ENCODE measurements around the gene STARD3.

The STARD3 gene

DNA sequence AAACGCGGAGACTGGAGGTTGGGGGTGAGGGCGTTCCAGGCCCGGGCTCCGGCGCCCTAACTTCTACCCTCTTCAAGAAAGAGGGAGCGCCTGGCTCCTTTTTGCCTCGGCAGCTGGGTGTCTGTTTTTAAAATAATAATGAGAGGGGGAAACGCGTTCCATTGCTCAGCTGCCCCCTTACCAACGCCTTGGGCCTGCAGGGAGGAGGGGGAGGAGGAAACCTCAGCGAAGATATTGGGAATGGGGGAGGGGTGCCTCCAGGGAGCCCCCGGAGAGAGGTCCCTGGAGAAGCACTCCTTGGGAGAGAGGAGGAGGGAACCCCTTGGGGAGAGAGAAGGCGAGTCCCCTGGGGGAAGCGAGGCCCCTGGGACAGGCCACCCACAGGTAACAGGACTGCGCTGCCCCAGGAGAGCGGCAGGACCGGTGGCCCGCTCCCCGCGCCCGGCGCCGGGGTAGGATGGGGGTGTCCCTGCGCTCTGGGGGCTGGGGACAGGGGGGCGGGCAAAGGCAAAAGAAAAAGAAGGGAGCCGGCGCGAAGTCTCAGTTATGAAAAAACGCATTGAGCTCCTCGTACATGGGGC, 31.9 kb upstream of the STARD3 start:
- no peak for DNase-seq

DNA sequence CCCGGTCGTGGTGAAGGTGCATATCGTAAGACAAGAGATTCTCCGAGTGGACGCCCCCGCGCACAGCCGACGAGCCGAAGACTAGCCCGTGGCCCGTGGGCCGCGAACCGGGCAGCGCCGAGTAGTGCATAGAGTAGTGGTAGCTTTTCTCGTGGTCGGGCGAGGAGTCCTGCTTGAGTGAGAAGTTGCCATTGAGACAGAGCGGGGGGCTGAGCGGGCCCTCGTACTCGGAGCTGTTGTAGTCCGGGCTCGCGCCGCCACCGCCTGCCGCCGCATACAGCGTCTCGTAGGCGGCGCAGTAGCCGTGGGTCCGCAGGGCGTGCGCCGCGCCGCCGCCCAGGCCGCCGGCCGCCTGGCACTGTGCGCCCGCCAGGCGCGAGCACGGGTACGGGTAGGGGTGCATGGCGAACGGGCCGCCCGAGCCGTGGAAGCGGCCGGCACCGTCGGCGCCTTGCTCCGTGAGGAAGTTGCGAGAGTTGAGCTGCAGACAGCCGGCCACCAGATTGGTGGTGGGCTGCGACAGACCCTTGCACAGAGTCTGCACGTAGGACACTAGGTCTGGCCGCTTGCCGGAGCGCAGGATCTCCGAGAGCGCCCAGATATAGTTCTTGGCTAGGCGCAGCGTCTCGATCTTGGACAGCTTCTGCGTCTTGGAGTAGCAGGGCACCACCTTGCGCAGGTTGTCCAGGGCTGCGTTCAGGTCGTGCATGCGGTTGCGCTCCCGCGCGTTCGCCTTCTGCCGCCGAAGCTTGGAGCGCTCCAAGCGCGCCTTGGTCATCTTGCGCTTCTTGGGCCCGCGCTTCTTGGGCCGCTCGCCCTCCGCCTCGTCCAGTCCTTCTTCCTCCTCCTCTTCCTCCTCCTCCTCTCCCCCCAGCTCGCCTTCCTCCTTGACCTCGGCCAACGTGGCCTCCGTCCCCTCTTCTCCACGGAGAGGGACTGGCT, 31.2 kb upstream of the STARD3 start:
- DNase-seq: peak; percentile 21

DNA sequence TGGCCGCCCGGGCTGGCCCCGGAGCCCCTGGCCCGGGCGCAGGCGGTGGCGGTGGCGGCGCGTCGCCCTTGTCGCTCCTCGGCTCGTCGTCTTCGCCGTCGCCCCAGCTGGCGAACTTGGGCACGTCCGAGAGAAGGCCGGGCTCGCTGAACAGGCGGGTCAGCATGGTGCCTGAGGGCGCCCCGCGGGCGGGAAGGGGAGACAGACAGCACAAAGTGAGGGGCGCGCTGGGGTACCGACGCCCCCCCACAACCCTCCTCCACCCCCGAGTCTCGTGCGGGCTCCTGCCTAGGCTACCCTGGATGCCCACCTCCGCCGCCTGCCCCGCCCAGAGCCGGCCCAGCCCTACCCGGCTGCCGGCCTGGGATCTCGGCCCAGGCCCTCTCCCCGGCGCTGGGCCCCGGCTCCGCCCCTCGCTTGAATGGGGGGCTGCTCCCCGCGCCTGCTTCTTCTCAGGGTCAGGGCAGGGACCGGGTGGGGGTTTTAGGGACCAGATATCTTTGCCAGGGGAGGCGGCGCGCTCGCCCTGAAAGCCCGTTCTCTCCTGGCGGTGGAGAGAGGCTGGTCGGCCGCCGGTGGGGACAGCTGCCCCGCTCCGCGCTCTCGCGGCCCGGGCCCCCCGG, 30.4 kb upstream of the STARD3 start:
- DNase-seq: no peak

DNA sequence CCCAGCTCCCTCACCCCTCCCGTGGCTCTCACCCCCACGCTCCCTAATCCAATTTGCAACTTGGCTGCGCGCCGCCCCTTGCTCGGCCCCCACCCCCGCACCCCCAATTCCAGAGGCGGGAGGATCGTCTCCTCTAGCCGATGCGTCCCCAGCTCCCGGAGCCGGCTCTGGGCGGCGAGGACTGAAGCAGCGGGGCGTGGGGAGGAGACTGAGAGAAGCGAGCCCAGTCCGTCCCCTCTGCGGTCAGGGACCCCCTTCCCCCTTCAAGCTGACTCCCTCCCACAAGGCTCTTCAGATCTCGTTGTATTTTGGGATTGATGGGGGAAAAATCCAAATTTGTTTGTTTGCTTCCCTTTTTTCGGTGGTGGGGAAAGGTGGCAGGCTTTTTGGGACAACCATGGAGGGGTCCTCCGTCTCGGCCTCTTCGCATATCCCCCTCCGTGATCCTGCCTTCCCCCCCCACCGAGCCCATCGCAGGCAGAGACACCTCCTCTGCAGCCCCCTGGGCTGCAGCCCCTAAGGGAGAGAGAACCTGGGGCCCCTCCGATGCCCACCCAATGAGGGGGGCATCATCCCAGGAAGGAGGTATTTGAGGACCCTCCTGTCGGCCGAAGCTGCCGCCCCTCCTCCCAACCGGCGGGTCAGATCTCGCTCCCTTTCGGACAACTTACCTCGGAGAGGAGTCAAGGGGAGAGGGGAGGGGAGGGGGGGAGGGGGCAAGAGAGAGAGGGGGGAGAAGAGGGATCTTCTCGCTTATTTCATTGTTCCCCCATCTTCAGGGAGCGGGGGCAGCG, 29.7 kb upstream of the STARD3 start:
- no peak for DNase-seq

DNA sequence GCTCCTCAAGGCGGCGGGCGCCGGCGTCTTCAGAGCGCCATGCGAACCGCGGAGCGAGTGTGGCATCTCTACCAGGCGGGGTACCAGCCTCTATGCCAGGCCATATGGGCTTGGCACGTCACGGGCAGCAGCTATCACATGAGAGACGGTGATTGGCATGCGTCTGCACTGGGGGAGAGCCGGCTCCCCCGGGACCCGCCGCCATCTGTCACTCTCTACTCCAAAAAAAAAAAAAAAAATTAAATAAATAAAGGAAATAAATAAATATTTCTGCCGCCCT, 29.2 kb upstream of the STARD3 start, which contains the start of gene NEUROD2:
Gene NEUROD2 (minus strand): TSS at position 70 of the 280 bp plus-strand sequence. CDS start 1,321 bp downstream, outside the sequence.
- DNase-seq: no peak

DNA sequence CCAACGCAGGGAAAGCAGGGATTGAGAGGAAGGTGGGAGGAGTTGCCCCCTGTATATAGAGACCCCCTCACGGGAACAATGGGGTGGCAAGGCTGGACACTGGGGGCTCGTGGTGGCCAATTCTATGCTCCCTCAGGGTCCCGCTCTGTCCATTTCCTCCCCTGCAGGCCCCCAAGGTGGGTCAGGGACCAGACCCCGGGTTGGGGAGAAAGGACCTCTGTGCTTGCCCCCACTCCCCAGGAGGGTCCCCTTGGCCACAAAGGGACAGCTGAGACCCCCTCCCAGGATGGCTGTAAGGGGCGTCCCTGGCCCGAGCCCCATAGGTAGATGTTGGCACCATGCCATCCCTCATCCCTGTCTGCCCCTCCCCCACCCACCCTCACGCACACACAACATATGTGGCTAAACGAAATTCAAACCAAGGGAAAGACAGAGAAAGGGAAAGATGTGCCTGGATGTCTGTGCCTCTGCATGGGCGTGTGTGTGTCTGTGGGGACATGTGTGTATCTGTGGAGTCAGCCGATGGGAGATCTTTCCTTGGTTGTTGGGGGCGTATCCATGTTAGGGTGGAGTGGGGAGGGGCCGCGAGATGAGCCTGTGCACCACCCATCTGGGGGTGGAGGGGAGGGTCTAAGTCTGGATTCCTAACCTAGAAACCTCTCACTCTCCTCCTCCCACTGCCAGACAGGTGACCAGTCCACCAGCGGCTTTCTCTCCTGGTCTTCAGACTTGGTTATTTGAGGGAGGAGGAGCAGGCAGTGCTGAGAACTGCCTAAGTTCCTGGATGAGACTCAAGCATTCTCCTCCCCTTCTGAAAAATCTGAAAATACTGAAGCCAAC, 28.6 kb upstream of the STARD3 start:
- no peak for DNase-seq

DNA sequence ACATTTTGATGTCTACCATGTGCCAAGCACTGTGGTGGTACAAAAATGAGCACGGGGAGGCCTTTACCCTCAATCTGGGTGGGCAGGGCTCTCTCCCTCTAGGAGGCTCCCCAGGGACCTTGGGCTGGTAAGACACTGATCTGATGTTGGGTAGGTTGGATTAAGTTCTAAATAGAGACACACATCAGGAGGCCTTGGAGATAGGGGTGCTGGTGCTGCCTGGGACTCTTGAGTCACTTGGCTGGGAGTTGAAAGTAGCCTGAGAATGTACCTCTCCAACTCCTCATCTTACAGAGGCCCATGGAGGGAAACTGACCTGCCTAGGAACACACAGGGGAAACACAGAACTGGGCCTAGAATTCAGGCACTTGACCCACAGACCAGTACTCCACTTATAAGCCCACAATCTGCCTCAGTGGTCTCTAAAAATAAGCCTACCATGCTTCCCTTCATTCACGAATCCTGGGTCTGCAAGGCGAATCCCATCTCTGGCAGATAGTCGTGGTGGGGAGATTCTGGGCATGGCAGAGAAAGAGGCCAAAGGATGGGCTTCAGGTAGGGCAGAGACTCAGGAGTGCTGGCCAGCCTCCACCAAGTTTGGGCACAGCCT, 27.4 kb upstream of the STARD3 start:
- DNase-seq: no peak

DNA sequence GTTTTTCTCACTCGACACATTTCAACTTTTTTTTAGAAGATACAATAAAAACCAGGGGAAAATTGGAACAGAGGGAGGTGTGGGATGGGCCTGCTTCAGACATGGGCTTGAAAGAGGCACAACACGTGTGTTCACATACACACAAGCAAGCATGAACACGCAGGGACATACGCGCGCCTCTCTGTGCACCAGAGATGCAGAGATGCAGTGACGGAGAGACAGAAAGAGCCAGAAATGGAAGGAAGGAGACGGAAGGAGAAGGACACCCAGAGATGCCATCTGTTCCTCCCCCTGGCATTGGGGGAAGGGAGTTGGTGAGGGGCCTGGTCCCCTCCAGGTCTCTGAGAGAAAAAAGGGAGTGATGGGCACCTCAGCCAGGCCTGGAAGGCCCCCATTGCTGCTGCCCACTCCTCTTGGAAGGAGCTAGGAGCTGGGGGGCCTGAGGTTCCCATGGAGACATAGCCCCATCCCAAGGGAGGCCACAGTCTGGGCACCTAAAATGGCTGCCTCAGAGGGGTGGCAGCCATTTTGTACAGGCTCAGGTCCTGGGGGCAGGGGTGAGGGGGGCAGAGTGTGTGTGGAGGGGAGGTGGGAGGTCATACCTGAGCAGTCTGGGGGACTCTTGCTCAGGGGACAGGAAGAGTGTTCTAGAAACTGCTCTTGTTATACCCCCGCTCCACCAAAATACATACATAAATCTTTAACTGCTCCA, 25.4 kb upstream of the STARD3 start:
- no peak for DNase-seq

DNA sequence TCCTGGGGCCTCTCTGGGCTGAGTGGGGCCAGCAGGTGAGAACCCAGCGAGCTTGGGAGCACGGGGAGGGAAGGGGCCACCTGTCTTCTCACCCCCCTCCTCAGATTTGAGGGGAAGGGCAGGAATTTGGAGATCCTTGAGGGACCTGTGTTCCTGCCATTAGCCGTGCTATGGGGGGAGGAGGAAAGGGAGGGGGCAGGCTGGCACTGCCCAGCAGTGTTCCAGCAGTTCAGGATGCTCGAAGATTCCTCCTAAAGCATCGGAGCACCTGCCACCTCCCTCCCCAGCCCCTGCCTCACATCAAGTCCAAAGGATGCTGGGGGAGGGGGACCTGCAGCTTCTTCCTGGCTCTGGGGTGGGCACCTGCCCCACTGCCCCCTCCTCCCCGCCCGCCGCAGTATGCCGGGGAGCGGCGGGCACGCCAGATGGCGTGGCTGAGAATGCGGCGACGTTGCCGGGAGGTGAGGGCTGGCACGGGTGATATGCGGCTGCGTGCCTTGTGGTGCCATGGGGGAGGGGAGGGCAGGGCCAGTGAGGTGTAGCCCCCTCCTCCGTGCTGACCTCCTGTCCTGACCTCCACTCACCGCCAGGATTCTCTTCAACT, 24.6 kb upstream of the STARD3 start:
- no peak for DNase-seq

DNA sequence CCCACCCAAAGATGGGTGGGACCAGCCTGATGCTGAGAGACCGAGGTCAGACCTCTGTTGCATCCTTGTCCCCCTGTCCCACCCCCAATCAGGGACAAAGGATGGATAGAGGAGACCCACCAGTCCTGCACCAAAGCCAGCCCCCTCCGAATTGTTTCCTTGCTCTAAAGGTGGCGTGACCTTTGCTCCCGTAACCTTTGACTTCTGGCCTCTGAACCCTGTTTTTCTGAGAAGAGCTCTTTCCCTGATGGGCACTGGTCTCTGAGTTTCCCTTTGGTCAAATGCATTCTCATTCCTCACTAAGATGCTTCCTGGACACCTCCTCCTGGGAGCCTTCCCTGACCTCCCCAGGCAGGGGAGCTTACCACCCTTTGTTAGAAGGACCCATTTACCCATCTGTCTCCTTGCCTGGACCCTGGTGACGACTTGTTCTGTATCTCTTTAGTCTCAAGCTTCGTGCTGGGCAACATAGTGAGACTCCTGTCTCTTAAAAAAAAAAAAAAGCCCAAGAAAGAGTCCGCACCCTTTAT, 23.9 kb upstream of the STARD3 start:
- no peak for DNase-seq

DNA sequence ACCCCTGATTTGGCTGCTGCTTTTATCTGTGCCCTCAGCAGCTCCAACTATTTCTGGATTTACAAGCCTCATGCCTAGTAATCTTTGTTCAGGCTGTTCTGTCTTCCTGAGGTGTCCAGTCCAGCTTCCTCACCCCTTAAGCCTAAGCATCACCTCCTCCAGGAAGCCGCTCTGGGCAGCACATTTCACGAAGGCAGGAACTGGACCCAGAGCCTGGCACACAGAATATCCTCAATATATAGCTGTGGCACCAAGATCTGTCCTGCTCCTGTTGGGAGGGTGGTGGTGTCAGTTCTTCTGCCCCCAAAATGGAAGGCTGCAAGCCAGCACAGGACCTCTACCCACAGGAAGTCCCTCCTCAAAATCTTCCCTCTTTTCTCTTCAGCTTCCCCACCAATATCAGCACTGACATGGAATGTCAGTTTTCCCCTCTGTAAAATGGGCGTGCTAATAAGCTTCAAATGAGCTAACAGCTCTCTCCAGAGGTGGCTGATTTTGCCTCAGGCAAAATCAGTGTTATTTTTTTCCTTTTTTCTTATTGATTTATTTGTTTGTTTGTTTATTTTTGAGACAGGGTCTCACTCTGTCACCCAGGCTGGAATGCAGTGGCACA, 22.3 kb upstream of the STARD3 start:
- DNase-seq: no peak

DNA sequence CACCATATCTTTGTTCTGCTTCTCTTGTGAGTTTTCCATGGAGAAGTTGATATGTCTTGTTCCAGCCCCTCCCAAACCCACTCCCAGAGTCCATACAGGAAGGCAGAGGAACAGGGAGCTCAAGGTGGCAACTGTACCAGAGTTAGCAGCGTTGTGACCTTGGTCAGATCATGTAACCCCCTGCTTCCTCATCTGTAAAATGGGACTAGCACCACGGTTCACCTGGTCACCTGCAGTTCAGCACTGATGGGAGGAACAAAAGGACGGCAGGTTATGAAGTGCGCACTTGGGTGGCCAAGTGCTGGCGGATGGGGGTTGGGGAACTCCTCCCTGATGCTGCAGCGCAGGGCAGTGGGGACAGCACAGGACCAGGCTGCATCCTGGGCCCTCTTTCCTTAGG, 21.5 kb upstream of the STARD3 start:
- DNase-seq: no peak

DNA sequence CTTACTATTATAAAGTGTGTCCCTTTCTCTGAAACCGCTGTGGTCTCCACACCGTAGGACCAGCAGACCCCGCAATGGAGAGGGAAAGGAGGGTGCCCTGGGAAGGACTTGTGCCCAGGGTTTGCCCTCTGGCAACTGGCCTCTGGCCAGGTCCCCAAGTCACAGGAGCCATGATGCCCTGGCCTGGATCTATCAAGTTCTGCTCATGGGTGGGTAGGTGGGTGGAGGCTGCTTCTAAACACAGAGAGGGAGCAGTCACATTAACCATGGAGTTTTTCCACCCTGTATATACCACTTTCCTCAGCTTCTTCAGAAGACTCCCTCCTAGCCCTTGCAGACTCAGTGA, 19.9 kb upstream of the STARD3 start:
- no peak for DNase-seq

DNA sequence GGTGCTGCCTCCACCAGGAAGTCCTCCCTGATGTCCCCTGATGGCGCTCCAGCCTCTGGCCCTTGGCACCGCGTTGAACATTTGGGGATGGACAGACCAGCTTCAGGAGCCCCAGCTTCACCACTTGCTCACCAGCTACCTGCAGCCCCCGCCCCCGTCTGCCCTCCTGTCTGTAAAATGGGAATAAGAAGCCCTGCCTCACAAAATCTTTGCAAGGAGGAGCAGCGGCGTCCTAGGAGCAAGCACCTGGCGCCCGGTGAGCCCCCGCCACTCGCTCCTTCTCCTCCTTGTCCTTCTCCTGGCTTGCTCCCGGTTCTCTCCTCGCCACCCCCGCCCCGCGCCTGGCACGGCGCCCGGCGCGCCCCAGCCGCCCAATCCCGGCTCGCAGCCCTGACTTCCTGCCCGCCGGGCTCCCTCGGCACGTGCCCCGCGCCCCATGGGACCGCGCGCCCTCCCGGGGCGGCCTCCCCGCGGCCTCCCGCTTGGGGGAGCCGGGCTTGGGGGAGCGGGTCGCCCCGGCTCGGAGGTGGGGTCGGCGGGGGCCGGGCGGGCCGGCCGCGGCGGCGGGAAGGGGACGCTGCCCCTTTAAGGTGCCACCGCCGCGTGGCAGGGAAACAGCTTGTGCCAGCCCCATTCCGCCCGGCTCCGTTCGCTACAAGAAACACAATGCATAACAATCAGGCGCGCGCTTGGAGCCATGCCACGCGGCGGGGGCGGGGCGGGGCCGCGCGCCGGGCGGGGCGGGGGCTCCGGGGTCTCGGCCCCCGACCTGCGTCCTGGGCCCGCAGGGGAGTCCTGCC, 19.3 kb upstream of the STARD3 start:
- DNase-seq: peak; percentile 77

DNA sequence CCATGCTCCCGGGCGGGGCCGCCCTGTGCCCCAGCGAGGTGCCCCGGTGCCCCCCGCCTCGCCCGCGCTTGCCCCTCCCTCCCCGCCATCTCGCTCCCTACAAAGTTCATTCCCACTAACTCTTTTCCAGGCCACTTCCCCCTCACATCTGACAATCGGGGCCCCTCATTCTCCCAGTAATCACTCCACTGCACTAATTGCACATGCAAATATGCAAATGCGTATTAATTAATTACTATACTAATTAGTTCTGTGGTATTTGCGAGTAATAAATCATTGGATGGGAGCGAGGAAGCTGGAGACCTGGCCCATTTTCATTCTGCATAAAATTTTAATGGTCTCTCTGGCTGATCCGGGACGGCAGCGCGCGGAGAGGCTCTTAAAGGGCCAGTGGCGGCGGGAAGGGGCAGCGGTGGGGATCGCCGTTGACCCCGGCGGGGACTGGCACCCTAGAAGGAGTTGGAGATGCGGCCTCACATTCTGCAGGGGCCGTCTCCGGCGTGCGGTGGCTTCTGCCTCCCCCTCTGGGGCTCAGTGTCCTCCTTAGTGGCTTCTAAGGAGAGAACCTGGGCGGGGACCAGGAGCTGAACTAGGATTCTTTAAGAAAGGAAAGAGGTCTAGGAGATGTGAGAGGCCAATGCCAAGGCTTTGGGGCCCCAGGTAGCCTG, 18.6 kb upstream of the STARD3 start:
- peak; percentile 45 for DNase-seq

DNA sequence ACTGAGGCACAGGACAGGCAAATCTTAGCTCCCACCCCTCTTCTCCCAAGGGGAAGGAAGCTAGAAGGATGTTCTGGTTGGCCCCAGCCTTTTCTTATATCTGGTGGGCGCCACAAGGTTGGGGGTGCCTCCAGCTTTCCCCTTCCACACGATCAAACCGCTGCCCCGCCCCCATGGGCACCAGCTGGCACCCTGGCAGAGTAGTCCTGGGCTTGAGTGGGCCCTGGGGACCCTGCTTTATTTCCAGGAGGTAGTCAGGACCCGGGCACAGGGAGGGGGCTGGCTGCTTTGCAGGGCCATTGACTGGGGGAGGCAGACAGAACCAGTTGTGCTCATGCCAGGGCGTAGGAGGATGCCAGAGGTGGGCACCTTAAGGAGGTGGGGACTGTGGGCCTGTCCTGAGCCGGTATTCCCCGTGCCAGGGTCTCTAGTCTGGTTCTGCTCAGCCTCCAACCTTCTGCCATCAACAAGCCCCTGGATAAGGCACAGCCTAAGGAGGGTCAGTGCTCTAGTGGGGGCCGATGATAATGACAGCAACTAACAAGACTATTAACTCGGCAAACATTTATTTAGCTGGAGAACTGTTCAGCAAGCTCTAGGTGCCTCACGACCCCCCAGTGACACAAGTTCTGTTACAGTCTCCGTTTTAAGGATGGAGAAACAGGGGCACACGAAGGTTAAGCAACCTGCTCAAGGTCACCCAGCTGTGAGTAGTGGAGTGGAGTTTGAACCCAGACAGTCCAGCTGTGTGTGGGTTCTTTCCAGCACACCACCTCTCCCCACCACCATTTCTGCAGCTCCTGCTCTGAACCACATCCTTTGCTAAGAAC, 17.8 kb upstream of the STARD3 start:
- no peak for DNase-seq

DNA sequence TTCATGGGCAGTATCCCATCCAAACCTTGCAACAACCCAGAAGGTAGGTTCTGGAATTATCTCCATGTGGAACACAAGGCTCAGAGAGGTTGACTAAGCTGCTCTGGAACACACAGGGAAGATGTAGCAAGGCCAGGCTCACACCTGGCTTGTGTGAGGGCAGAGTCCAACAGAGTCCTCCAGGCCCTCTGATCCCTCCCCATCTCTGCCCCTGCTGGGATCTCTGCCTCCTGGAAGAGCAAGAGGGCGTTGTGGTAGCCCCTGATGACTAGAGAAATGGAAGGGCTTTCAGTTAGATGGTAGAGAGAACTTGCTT, 17.2 kb upstream of the STARD3 start:
- no peak for DNase-seq
